Choroid plexus epithelial cell (primary cell): ENCODE measurements around the gene MYBPH.

Source experiments
- DNase-seq: peaks from one replicate; pipeline ENCODE4 v3.0.0-alpha.2; 2010; ENCODE audit warnings: low read depth
- H3K4me3 ChIP-seq: 2 replicates; pipeline ENCODE4 v1.5.1; 2011; ENCODE audit warnings: low read depth, mild to moderate bottlenecking, control low read depth, low read length, moderate library complexity
- TF ChIP-seq, protein P1 (sequence below): conservative IDR thresholded peaks from 2 replicates; pipeline ENCODE4 v1.5.1; 2011; ENCODE audit warnings: low read depth, mild to moderate bottlenecking, control low read depth, inconsistent platforms, low read length, moderate library complexity

MYBPH gene

DNA sequence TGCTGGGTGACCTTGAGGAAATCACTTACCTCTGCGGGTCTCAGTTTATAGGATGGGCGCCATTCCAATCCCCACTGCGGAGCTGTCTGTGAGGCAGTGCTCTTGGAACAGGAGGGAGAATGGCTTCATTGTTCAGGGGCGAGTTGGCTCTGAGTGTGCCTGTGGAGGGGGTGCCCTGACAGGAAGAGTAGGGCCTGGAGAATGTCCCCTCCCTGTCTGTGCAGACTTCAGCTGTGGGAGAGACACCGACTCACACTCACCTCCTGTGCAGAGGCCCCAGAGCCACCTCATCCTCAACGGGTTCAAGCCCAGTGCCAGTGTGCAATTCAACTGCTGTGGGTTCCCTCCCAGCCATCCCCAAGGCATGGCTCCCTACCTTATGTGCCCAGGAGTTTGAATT is 31.0 kb downstream of the MYBPH start:
- no peak overlapping the region for H3K4me3 ChIP-seq
- DNase-seq = no peak
- TF ChIP-seq, protein P1, sequence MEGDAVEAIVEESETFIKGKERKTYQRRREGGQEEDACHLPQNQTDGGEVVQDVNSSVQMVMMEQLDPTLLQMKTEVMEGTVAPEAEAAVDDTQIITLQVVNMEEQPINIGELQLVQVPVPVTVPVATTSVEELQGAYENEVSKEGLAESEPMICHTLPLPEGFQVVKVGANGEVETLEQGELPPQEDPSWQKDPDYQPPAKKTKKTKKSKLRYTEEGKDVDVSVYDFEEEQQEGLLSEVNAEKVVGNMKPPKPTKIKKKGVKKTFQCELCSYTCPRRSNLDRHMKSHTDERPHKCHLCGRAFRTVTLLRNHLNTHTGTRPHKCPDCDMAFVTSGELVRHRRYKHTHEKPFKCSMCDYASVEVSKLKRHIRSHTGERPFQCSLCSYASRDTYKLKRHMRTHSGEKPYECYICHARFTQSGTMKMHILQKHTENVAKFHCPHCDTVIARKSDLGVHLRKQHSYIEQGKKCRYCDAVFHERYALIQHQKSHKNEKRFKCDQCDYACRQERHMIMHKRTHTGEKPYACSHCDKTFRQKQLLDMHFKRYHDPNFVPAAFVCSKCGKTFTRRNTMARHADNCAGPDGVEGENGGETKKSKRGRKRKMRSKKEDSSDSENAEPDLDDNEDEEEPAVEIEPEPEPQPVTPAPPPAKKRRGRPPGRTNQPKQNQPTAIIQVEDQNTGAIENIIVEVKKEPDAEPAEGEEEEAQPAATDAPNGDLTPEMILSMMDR = no peak

DNA sequence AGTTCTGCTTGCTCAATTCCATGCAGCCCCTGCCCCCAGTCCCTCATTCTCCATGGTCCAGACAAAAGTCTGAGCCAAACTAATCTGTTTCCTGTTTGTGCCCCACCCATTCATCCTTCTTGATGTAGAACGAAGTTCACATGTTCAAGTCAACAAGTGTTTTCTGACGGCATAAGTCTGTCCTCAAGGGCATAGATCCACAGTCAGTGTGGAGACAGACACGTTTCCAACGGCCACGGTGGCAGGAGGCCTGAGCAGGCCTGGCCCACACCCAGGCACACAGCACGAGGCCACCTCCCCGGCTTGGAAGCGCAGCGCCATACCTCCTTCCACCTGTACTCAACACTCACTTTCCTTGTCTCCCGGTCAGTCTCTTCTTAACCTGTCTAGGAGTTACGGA is 32.0 kb downstream of the MYBPH start:
- TF ChIP-seq, protein P1 = no peak
- H3K4me3 ChIP-seq = no peak overlapping the region
- no peak for DNase-seq

DNA sequence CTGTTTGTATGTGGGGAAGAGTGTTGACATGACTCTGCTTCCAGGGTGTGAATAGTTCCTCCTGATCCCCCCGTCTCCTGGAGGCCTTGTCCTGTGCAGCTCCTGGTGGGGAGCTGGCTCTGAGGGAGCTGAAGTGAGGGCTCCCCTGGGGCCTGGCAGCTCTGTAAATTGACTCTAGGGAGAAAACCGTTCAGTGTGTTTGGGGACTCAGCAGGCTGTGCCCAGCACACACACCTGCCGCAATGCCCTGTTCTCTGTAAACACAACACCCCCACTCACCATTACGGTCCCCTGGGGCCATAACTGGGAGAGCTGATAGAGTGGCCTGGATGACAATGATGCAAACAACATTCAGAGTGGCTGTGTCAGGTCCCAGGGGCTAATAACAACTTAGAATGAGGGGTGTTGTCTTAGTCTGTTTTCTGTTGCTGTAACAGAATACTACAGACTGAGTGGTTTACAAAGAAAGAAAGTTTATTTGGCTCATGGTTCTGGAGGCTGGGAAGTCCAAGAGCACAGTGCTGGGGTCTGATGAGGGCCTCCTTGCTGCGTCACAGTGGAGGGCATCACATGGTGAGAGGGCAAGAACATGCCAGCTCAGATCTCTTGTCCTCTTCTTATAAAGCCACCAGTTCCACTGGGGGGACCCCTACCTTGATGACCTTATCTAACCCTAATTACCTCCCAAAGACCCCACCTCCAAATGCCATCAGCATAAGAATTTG is 32.8 kb downstream of the MYBPH start:
- TF ChIP-seq, protein P1 = no peak
- DNase-seq = no peak

DNA sequence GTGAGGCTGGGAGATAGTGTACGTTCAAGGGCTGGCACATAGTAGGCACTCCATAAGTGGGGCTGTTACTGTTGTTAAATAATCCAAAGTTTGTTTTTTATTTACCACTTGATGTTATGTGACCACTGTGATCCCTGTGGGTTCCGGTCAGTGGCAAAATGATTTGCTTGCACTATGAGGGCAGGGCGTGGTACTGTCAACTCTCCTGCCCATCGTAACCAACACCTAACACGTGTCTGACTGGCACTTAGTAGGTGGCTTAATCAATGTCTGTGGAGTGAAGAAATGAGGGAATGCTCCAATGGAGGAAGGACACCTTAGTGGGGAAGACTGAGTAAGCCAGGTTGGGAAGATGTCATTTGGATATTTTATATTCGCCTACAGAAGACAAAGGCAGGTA is 33.5 kb downstream of the MYBPH start:
- TF ChIP-seq, protein P1 = no peak
- no peak overlapping the region for H3K4me3 ChIP-seq
- no peak for DNase-seq

More for the DNA sequence above, 32.8 kb downstream of the MYBPH start:
- H3K4me3 ChIP-seq = no peak overlapping the region

DNA sequence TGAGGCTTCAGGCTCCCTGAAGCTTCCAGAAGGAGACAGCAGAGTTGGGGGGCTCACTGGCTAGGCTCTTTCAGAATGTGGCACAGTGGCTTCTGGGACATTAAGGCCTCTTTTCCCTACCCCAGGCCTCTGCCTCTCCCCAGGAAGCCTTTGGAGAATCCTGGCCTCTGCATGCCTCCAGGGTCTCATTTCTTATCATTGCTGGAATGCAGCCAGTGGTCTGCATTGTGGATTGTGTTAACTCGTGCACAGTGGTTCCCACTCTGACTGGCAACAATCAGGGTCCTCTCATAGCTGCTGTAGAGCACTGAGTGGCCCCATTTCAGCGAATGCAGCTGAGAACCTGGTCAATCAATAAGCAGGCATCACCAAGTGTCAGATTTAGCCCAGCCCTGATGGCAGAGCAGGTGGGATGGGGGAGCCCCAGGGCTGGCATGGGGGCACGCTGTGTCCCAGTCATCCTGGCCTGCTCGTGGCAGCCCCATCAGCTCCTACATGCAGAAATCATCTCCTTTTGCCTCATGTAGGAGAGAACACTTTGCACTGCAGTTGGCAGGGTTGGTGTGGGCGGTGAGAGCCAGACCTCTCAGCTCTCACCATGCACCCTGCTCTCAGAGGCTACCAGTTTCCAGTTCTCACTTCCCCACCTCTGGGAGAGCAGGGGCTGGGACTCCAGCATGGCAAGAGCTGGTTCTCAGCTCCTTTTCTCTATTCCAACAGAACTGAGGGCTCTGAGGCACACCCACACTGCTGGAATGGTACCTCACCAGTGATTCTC is 34.7 kb downstream of the MYBPH start:
- H3K4me3 ChIP-seq = no peak overlapping the region
- TF ChIP-seq, protein P1 = no peak
- DNase-seq = no peak

DNA sequence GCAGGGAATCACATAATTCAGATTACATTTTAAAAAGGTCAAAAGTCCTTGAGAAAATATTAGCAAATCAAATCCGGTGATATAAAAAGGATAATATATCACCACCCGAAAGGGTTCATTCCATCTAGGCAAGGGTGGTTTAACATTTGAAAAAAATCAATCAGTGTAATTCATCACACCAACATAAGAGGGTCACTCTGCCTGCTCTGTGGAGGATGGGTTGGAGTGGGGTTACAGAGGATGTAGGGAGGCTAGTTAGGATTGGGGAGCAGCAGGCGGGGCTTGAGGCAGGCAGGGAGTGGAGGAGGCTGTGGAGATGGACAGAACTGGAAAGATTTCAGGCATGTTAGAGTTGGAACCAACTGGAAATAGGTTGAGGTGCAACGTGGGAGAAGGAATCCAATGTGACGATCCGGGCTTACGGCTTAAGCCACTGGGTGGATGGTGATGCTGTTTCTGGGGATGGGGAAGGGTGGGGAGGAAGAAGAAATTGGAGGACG is 35.6 kb downstream of the MYBPH start:
- TF ChIP-seq, protein P1 = no peak
- DNase-seq = no peak
- no peak overlapping the region for H3K4me3 ChIP-seq

DNA sequence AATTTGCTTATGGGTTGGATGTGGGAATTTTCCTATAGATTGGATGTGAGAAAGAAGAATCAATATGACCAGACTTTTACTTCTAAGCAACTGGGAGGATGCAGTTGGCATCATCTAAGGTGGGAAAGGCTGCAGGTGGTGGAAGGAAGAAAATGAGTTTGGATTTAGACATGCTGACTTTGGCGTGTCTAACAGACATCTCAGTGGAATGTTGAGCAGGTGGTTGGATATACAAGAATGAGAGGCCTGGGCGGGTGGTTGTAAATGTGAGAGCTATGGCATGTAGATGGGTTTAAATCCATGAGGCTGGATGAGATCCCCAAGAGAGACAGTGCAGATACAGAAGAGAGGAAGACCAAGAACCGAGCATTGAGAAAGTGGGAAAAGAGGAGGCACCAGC is 37.6 kb downstream of the MYBPH start:
- no peak overlapping the region for H3K4me3 ChIP-seq
- no peak for DNase-seq
- TF ChIP-seq, protein P1 = no peak
